SU-DHL-6 (cell line): Measurements from ENCODE around the gene CATSPERE.

Experiments used
- H2AFZ ChIP-seq: fragments of 200-600 bp; sonication (generic); 2 replicates; pipeline ENCODE4 v1.6.1; 2014; ENCODE audit warnings: low read depth, mild to moderate bottlenecking, moderate library complexity, mixed read lengths, antibody characterized with exemption, low read length; ENCODE audit not compliant: severe bottlenecking
- H3F3A ChIP-seq: fragments of 200-600 bp; shearing (Covaris generic); 2 replicates; pipeline ENCODE4 v1.6.0; 2016; ENCODE audit warnings: antibody characterized with exemption, mild to moderate bottlenecking; ENCODE audit not compliant: insufficient read depth
- H3K27ac ChIP-seq: fragments of 200-600 bp; sonication (generic); 2 replicates; pipeline ENCODE4 v1.5.1; 2016; ENCODE audit warnings: low read depth, mild to moderate bottlenecking, low read length, moderate library complexity, mixed read lengths
- H3K27me3 ChIP-seq: fragments of 200-600 bp; sonication (generic), shearing (Covaris generic); 2 replicates; pipeline ENCODE4 v1.6.0; 2014; ENCODE audit warnings: mild to moderate bottlenecking, low read length
- H3K36me3 ChIP-seq: fragments of 200-600 bp; sonication (generic); 2 replicates; pipeline ENCODE4 v1.6.1; 2014; ENCODE audit warnings: mild to moderate bottlenecking, low read length, mixed read lengths
- H3K4me2 ChIP-seq: fragments of 300-600, 200-600 bp; shearing (Covaris generic), sonication (generic); 2 replicates; pipeline ENCODE4 v1.6.0; 2014; ENCODE audit warnings: low read length, low read depth, mild to moderate bottlenecking; ENCODE audit not compliant: poor library complexity, severe bottlenecking
- H3K4me3 ChIP-seq: fragments of 200-600 bp; sonication (generic); 2 replicates; pipeline ENCODE4 v1.5.1; 2014; ENCODE audit warnings: antibody characterized with exemption, low read length, mild to moderate bottlenecking, mixed read lengths; ENCODE audit not compliant: insufficient read depth, poor library complexity, severe bottlenecking
- H3K79me2 ChIP-seq: fragments of 200-600 bp; sonication (generic); 2 replicates; pipeline ENCODE4 v1.6.1; 2014; ENCODE audit warnings: mild to moderate bottlenecking, low read length, moderate library complexity; ENCODE audit not compliant: insufficient read depth
- H3K9ac ChIP-seq: fragments of 200-600 bp; sonication (generic); 2 replicates; pipeline ENCODE4 v1.7.0; 2014; ENCODE audit warnings: mild to moderate bottlenecking, low read length
- H3K9me2 ChIP-seq: fragments of 200-600 bp; sonication (generic); replicated peaks from 2 replicates; pipeline ENCODE4 v1.6.1; 2014; ENCODE audit warnings: low read length; ENCODE audit not compliant: insufficient read depth
- H3K9me3 ChIP-seq: fragments of 200-600 bp; sonication (generic); 2 replicates; pipeline ENCODE4 v1.6.1; 2014; ENCODE audit warnings: low read length, mixed read lengths; ENCODE audit not compliant: insufficient read depth
- H4K20me1 ChIP-seq: fragments of 200-600 bp; sonication (generic); 2 replicates; pipeline ENCODE4 v1.6.1; 2014; ENCODE audit warnings: low read depth, mild to moderate bottlenecking, antibody characterized with exemption, low read length, moderate library complexity, mixed read lengths
- EZH2phosphoT487 ChIP-seq: fragments of 200-600 bp; sonication (generic), shearing (Covaris generic); conservative IDR thresholded peaks from 2 replicates; pipeline ENCODE4 v1.6.1; 2018; ENCODE audit warnings: mild to moderate bottlenecking, antibody characterized with exemption, low read length, moderate library complexity, mixed read lengths
- TF ChIP-seq, protein P1 (sequence below): fragments of 200-600 bp; sonication (generic); IDR thresholded peaks from one replicate; pipeline ENCODE4 v1.5.1; 2017; ENCODE audit warnings: antibody characterized with exemption, mild to moderate bottlenecking, low read length, moderate library complexity; ENCODE audit not compliant: insufficient read depth, poor library complexity, severe bottlenecking

Gene CATSPERE

DNA sequence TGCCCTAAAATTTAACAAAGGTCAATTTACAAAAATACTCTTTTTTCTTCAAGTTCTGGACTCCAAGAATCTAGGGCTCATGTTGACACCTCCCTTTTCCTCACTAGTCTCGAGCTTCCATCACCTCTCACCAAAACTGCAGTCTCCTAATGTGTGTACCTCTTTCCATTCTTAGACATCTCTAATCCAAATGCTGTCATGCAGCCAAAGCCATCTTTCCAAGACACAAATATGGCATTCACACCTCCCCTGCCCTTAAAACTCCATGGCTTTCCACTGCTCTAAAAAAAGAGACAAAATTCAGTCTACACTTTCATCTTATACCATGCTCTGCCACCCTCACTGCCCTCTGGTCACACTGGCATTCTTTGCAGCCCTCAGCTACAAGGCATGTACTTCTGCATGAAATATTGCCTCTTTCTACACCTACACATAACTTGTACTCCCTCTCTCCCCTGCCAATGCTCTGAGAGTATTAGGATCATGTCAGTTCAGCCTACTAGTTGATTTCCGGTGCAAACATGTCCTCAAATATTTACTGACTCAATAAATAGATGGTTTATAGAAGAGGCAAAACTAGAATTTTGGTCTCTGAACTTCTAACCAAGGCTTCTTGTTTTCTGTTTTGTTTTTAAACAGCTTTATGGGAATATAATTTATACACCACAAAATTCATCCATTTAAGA lies 36.3 kb upstream of the CATSPERE start:
- peaks cover 51% of the 10 kb centered on the region; the same call in 1 of the 2 replicates for H3K36me3 ChIP-seq
- H2AFZ ChIP-seq: no peak overlapping the region
- TF ChIP-seq EZH2phosphoT487: no peak
- TF ChIP-seq, protein P1, sequence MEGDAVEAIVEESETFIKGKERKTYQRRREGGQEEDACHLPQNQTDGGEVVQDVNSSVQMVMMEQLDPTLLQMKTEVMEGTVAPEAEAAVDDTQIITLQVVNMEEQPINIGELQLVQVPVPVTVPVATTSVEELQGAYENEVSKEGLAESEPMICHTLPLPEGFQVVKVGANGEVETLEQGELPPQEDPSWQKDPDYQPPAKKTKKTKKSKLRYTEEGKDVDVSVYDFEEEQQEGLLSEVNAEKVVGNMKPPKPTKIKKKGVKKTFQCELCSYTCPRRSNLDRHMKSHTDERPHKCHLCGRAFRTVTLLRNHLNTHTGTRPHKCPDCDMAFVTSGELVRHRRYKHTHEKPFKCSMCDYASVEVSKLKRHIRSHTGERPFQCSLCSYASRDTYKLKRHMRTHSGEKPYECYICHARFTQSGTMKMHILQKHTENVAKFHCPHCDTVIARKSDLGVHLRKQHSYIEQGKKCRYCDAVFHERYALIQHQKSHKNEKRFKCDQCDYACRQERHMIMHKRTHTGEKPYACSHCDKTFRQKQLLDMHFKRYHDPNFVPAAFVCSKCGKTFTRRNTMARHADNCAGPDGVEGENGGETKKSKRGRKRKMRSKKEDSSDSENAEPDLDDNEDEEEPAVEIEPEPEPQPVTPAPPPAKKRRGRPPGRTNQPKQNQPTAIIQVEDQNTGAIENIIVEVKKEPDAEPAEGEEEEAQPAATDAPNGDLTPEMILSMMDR: no peak
- H3K27me3 ChIP-seq: no peaks in the 10 kb centered on the region
- no peak overlapping the region for H3K9ac ChIP-seq
- no peaks in the 10 kb centered on the region for H3K9me2 ChIP-seq
- H4K20me1 ChIP-seq: peaks cover 4% of the 10 kb centered on the region; the same call in 1 of the 2 replicates
- no peaks in the 10 kb centered on the region for H3K9me3 ChIP-seq
- H3K27ac ChIP-seq: no peak overlapping the region
- H3K79me2 ChIP-seq: 0 out of 2 replicates have a peak, but pooled peaks cover 5% of the 10 kb centered on the region
- H3F3A ChIP-seq: peaks cover 2% of the 10 kb centered on the region
- no peak overlapping the region for H3K4me2 ChIP-seq
- no peak overlapping the region for H3K4me3 ChIP-seq

- Histone ChIP-seq H2AFZ (no peak overlapping the region), H3K9me3 (no peaks in the 10 kb centered on the region), H3K9ac (no peak overlapping the region), H3K9me2 (no peaks in the 10 kb centered on the region), H3K27ac (no peak overlapping the region), H3K4me3 (no peak overlapping the region), H4K20me1 (peaks cover 4% of the 10 kb centered on the region; the same call in 1 of the 2 replicates), H3K36me3 (peaks cover 52% of the 10 kb centered on the region; the same call in 1 of the 2 replicates), H3K27me3 (no peaks in the 10 kb centered on the region), H3F3A (peaks cover 9% of the 10 kb centered on the region; the same call in 1 of the 2 replicates), H3K4me2 (no peak overlapping the region), H3K79me2 (0 out of 2 replicates have a peak, but pooled peaks cover 5% of the 10 kb centered on the region)
- TF ChIP-seq, protein P1: no peak
- no peak for TF ChIP-seq EZH2phosphoT487
Measured at GRCh38 chr1:244427647-244428046, 33.4 kb upstream of the CATSPERE start.

DNA sequence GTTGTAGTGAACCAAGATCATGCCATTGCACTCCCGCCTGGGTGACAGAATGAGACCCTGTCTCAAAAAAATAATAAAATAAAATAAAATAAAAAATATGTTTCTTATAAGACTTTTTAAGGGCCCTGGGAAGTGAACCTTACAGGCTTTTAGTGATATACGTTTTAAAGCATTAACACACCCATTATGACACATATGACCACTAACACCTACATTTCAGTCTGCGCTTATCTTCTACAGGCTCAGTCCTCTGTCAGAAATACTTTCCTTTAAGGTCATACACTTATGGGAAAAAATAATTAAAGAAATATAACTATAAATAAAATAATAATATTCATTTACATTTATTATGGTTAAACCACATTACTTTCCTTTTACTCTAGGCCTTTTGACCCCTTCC lies 31.3 kb upstream of the CATSPERE start:
- no peak overlapping the region for H3K27ac ChIP-seq
- TF ChIP-seq EZH2phosphoT487: no peak
- TF ChIP-seq, protein P1: no peak
- no peak overlapping the region for H3K4me3 ChIP-seq
- peaks cover 39% of the 10 kb centered on the region; the same call in 1 of the 2 replicates for H3K36me3 ChIP-seq
- no peak overlapping the region for H3K4me2 ChIP-seq
- no peaks in the 10 kb centered on the region for H3K9me3 ChIP-seq
- H3K9ac ChIP-seq: no peak overlapping the region
- H4K20me1 ChIP-seq: peaks cover 4% of the 10 kb centered on the region; the same call in 1 of the 2 replicates
- no peaks in the 10 kb centered on the region for H3K9me2 ChIP-seq
- H2AFZ ChIP-seq: no peak overlapping the region
- H3F3A ChIP-seq: peaks cover 9% of the 10 kb centered on the region; the same call in 1 of the 2 replicates
- H3K79me2 ChIP-seq: peaks cover 8% of the 10 kb centered on the region; the same call in 1 of the 2 replicates
- no peaks in the 10 kb centered on the region for H3K27me3 ChIP-seq
